ENCODE data around the gene ATP13A2. TPM values are rescaled to one million over a fixed set of nuclear protein-coding genes. Genes with fewer than 3 reads are reported as not detected.

The ATP13A2 gene
- polyA plus RNA-seq, 1 donor (not counting 4 experiments of a cell fraction or from before 2014, with no cell fraction given) = 19.7 TPM

- H2AFZ ChIP-seq (ENCODE audit: control insufficient read depth, low read length) = no peak overlapping the region
- H3K9me3 ChIP-seq (ENCODE audit: control insufficient read depth, low read depth, low read length) = no peaks in the 10 kb centered on the region
- peaks cover 0 to 5% of the 10 kb centered on the region in 2 experiments for H3K36me3 ChIP-seq (ENCODE audit: control insufficient read depth in 2 of 2, extremely low read depth in 1 of 2, insufficient read depth in 2 of 2, low read length in 2 of 2)
- no peak for TF ChIP-seq EZH2 (IDR thresholded peaks at IDR 0.05; ENCODE audit: low read length)
- TF ChIP-seq, protein P1, sequence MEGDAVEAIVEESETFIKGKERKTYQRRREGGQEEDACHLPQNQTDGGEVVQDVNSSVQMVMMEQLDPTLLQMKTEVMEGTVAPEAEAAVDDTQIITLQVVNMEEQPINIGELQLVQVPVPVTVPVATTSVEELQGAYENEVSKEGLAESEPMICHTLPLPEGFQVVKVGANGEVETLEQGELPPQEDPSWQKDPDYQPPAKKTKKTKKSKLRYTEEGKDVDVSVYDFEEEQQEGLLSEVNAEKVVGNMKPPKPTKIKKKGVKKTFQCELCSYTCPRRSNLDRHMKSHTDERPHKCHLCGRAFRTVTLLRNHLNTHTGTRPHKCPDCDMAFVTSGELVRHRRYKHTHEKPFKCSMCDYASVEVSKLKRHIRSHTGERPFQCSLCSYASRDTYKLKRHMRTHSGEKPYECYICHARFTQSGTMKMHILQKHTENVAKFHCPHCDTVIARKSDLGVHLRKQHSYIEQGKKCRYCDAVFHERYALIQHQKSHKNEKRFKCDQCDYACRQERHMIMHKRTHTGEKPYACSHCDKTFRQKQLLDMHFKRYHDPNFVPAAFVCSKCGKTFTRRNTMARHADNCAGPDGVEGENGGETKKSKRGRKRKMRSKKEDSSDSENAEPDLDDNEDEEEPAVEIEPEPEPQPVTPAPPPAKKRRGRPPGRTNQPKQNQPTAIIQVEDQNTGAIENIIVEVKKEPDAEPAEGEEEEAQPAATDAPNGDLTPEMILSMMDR (optimal IDR thresholded peaks at IDR 0.05 in 1 of 3, IDR thresholded peaks at IDR 0.05 in 1 of 3, conservative IDR thresholded peaks at IDR 0.05 in 1 of 3; ENCODE audit: extremely low read depth in 1 of 3, insufficient read depth in 2 of 3, low read length in 3 of 3) = no peak
- H3K27me3 ChIP-seq (ENCODE audit: control insufficient read depth, extremely low read depth, insufficient read depth, low read length) = no peaks in the 10 kb centered on the region
- H3K4me2 ChIP-seq (ENCODE audit: control insufficient read depth, extremely low read depth, insufficient read depth, low read depth, low read length) = no peak overlapping the region
- DNase-seq (ENCODE audit: low read depth, low spot score) (no peak), FAIRE-seq (no peak)
- no peaks in the 10 kb centered on the region for H3K9me1 ChIP-seq (ENCODE audit: control insufficient read depth, extremely low read depth, insufficient read depth, low read length)
- H3K4me3 ChIP-seq (ENCODE audit: control insufficient read depth in 2 of 3, extremely low read depth in 1 of 3, insufficient read depth in 2 of 3, low read depth in 1 of 3, low read length in 3 of 3) = no peak overlapping the region
- no peak overlapping the region for H3K9ac ChIP-seq (ENCODE audit: control insufficient read depth, extremely low read depth, insufficient read depth, low read length)
- H3K4me1 ChIP-seq (ENCODE audit: control insufficient read depth, extremely low read depth, insufficient read depth, low read length) = peaks cover 9% of the 10 kb centered on the region
- peaks cover 29% of the 10 kb centered on the region for H3K79me2 ChIP-seq (ENCODE audit: control insufficient read depth, insufficient read depth, low read length)
- no peak overlapping the region for H3K27ac ChIP-seq (ENCODE audit: control insufficient read depth, insufficient read depth, low read length)
- no peaks in the 10 kb centered on the region for H4K20me1 ChIP-seq (ENCODE audit: control insufficient read depth, extremely low read depth, insufficient read depth, low read length)
- dilution Hi-C loops (cut with MboI; ENCODE audit: extremely low pct_ligation_motif_present, low sequenced_read_pairs) = no loop called here
Measured at GRCh38 chr1:17055801-17056200, 44.1 kb upstream of the ATP13A2 start.

GRCh38 chr1:17053685-17054410 lies 42.1 kb upstream of the ATP13A2 start, which contains the start of gene SDHB:
Gene SDHB, minus strand, starts transcription at chr1:17054032. Its CDS starts 13 bp downstream, at chr1:17054019.
- H3K4me2 ChIP-seq (ENCODE audit: control insufficient read depth, extremely low read depth, insufficient read depth, low read depth, low read length) = peak within 1 kb of the TSS; percentile 90
- no peaks in the 10 kb centered on the region for H3K9me3 ChIP-seq (ENCODE audit: control insufficient read depth, low read depth, low read length)
- TF ChIP-seq EZH2 (IDR thresholded peaks at IDR 0.05; ENCODE audit: low read length) = no peak
- TF ChIP-seq, protein P1 (optimal IDR thresholded peaks at IDR 0.05 in 1 of 3, IDR thresholded peaks at IDR 0.05 in 1 of 3, conservative IDR thresholded peaks at IDR 0.05 in 1 of 3; ENCODE audit: extremely low read depth in 1 of 3, insufficient read depth in 2 of 3, low read length in 3 of 3) = no peak
- DNase-seq (ENCODE audit: low read depth, low spot score) (peak; percentile 94), FAIRE-seq (peak; percentile 87)
- peak within 1 kb of the TSS; percentile 82 for H3K27ac ChIP-seq (ENCODE audit: control insufficient read depth, insufficient read depth, low read length)
- peaks cover 0 to 8% of the 10 kb centered on the region in 2 experiments for H3K36me3 ChIP-seq (ENCODE audit: control insufficient read depth in 2 of 2, extremely low read depth in 1 of 2, insufficient read depth in 2 of 2, low read length in 2 of 2)
- peak within 1 kb of the TSS; percentile 84 for H3K9ac ChIP-seq (ENCODE audit: control insufficient read depth, extremely low read depth, insufficient read depth, low read length)
- peak within 1 kb of the TSS; percentile 85 to 97 (median 92) for H3K4me3 ChIP-seq (ENCODE audit: control insufficient read depth in 2 of 3, extremely low read depth in 1 of 3, insufficient read depth in 2 of 3, low read depth in 1 of 3, low read length in 3 of 3)
- H3K9me1 ChIP-seq (ENCODE audit: control insufficient read depth, extremely low read depth, insufficient read depth, low read length) = no peaks in the 10 kb centered on the region
- H4K20me1 ChIP-seq (ENCODE audit: control insufficient read depth, extremely low read depth, insufficient read depth, low read length) = no peaks in the 10 kb centered on the region
- peaks cover 39% of the 10 kb centered on the region for H3K79me2 ChIP-seq (ENCODE audit: control insufficient read depth, insufficient read depth, low read length)
- dilution Hi-C loops (cut with MboI; ENCODE audit: extremely low pct_ligation_motif_present, low sequenced_read_pairs) = no loop called here
- H3K27me3 ChIP-seq (ENCODE audit: control insufficient read depth, extremely low read depth, insufficient read depth, low read length) = no peaks in the 10 kb centered on the region
- peaks cover 9% of the 10 kb centered on the region for H3K4me1 ChIP-seq (ENCODE audit: control insufficient read depth, extremely low read depth, insufficient read depth, low read length)
- H2AFZ ChIP-seq (ENCODE audit: control insufficient read depth, low read length) = peak within 1 kb of the TSS; percentile 70

All from keratinocyte (primary cell).